Adrenal gland (tissue), 12 donors: ENCODE measurements around the gene FAM219A. TPM values are rescaled to one million over a fixed set of nuclear protein-coding genes. Genes with fewer than 3 reads are reported as not detected.

Experiments used
- polyA plus RNA-seq, 3 donors: library from polyadenylated mRNA; stranded (reverse); fragments of 200-250 nt in 2 of 3; fragments of 350-450 nt in 1 of 3; fragmentation: Illumina TruSeq in 1 of 3; extraction: RNeasy Lipid Tissue Mini Kit (QIAGEN cat#74804) in 1 of 3; gene quantifications; one replicate each; pipeline ENCODE4 v1.2.3, GENCODE V29; 2013 to 2014
- small RNA-seq, 2 donors: library from RNA; depleted of rRNA; stranded (forward); fragments of <200 nt; gene quantifications; one replicate each; pipeline ENCODE3, GENCODE V24; 2016
- total RNA-seq, 9 donors: library from RNA; depleted of rRNA in 4 of 9; stranded (reverse); fragments of >200 nt in 4 of 9; fragments of 120-200 nt in 1 of 9; fragmentation: NEBNext Ultra II Directional in 1 of 9; extraction: Animal tissue kit (Norgen Biotek cat#: 25700) in 1 of 9; gene quantifications; one replicate each; pipeline versions ENCODE4 v1.1.0 to v1.2.4, GENCODE V29; 2013 to 2023
- donor health status: healthy with polysubstance abuse.
- donor health status: Bipolar disorder and iron deficiency.
- donor health status: DM: yes; HTN: yes; CAD: no.
- donor health status: DM: no; HTN: no; CAD: no.
- donor health status: DM: no; HTN: no; CAD: no.
- donor health status: DM: yes; HTN: yes; CAD: no.

FAM219A gene
- total and polyA plus RNA-seq, 12 donors: 7.6 to 26.9 (median 14.9) TPM

Small RNA genes lying within 50 kb of the gene (small RNA-seq; reads per million reads assigned to genes)
- gene RF00019: 0 reads per million in 2 donors
- 0 reads per million in 2 donors for gene RN7SKP24

Other genes with a start within 250 kb of the FAM219A start
- gene KIF24, start 129.3 kb downstream of the FAM219A start, total RNA-seq: 1 to 10 TPM in 7 of 9 donors, under 1 TPM in 2; 0.72 to 2.7 (median 1.2) TPM
- gene KIF24, start 129.3 kb downstream of the FAM219A start, polyA plus RNA-seq: 1 to 10 TPM in 1 of 3 donors, under 1 TPM in 2; 0.57 to 2.6 (median 0.80) TPM
- gene NUDT2, start 129.0 kb downstream of the FAM219A start, total RNA-seq: 10 to 100 TPM; 11.3 to 50.7 (median 34.0) TPM
- 10 to 100 TPM; 29.9 to 55.0 (median 32.9) TPM for gene NUDT2, start 129.0 kb downstream of the FAM219A start, polyA plus RNA-seq
- 10 to 100 TPM in 8 of 9 donors, 1 to 10 TPM in 1; 3.5 to 33.8 (median 14.9) TPM for gene MYORG, start 81.7 kb downstream of the FAM219A start, total RNA-seq
- gene MYORG, start 81.7 kb downstream of the FAM219A start, polyA plus RNA-seq: 10 to 100 TPM in 1 of 3 donors, 1 to 10 TPM in 2; 1.1 to 11.4 (median 1.9) TPM
- under 1 TPM in 2 of 9 donors, not detected in 7; 0.06 to 0.28 TPM for gene DNAI1, start 235 bp upstream of the FAM219A start, total RNA-seq
- 1 to 10 TPM in 1 of 3 donors, under 1 TPM in 2; 0.07 to 1.4 (median 0.30) TPM for gene DNAI1, start 235 bp upstream of the FAM219A start, polyA plus RNA-seq
- 1 to 10 TPM in 1 of 9 donors, under 1 TPM in 1, not detected in 7; 0.39 to 1.4 TPM for gene ENHO, start 64.4 kb upstream of the FAM219A start, total RNA-seq
- 1 to 10 TPM in 1 of 3 donors, under 1 TPM in 2; 0.24 to 1.6 (median 0.88) TPM for gene ENHO, start 64.4 kb upstream of the FAM219A start, polyA plus RNA-seq
- gene CNTFR, start 131.2 kb upstream of the FAM219A start, total RNA-seq: 1 to 10 TPM; 2.2 to 9.7 (median 3.7) TPM
- 10 to 100 TPM in 1 of 3 donors, 1 to 10 TPM in 2; 1.1 to 15.2 (median 5.7) TPM for gene CNTFR, start 131.2 kb upstream of the FAM219A start, polyA plus RNA-seq
- gene RPP25L, start 153.5 kb upstream of the FAM219A start, total RNA-seq: 10 to 100 TPM; 11.3 to 42.9 (median 27.5) TPM
- gene RPP25L, start 153.5 kb upstream of the FAM219A start, polyA plus RNA-seq: 10 to 100 TPM; 10.5 to 32.5 (median 28.3) TPM
- gene DCTN3, start 161.9 kb upstream of the FAM219A start, total RNA-seq: 100 to 1,000 TPM in 5 of 9 donors, 10 to 100 TPM in 4; 46.6 to 163 (median 106) TPM
- 10 to 100 TPM; 51.3 to 95.8 (median 74.0) TPM for gene DCTN3, start 161.9 kb upstream of the FAM219A start, polyA plus RNA-seq
- not detected for gene ARID3C, start 170.5 kb upstream of the FAM219A start, total RNA-seq
- gene ARID3C, start 170.5 kb upstream of the FAM219A start, polyA plus RNA-seq: not detected
- 100 to 1,000 TPM in 4 of 9 donors, 10 to 100 TPM in 5; 63.4 to 158 (median 86.4) TPM for gene SIGMAR1, start 179.2 kb upstream of the FAM219A start, total RNA-seq
- 10 to 100 TPM; 34.6 to 96.3 (median 65.9) TPM for gene SIGMAR1, start 179.2 kb upstream of the FAM219A start, polyA plus RNA-seq
- gene GALT, start 188.1 kb upstream of the FAM219A start, total RNA-seq: 100 to 1,000 TPM in 1 of 9 donors, 10 to 100 TPM in 8; 48.6 to 101 (median 87.4) TPM
- 100 to 1,000 TPM in 2 of 3 donors, 10 to 100 TPM in 1; 37.5 to 147 (median 110) TPM for gene GALT, start 188.1 kb upstream of the FAM219A start, polyA plus RNA-seq
- gene IL11RA, start 193.6 kb upstream of the FAM219A start, total RNA-seq: 10 to 100 TPM in 5 of 9 donors, 1 to 10 TPM in 4; 8.0 to 53.7 (median 14.2) TPM
- gene IL11RA, start 193.6 kb upstream of the FAM219A start, polyA plus RNA-seq: 10 to 100 TPM in 2 of 3 donors, 1 to 10 TPM in 1; 5.2 to 27.9 (median 26.2) TPM
- under 1 TPM in 3 of 9 donors, not detected in 6; 0.33 to 0.65 (median 0.38) TPM for gene CCL27, start 204.1 kb upstream of the FAM219A start, total RNA-seq
- gene CCL27, start 204.1 kb upstream of the FAM219A start, polyA plus RNA-seq: under 1 TPM in 2 of 3 donors, not detected in 1; 0.10 to 0.24 TPM
- 1 to 10 TPM in 2 of 9 donors, under 1 TPM in 1, not detected in 6; 0.39 to 2.4 (median 1.6) TPM for gene CCL19, start 232.7 kb upstream of the FAM219A start, total RNA-seq
- gene CCL19, start 232.7 kb upstream of the FAM219A start, polyA plus RNA-seq: 10 to 100 TPM in 2 of 3 donors, 1 to 10 TPM in 1; 7.5 to 23.3 (median 11.9) TPM